Activated T-helper 17 cell treated with anti-CD3 and anti-CD28 coated beads, Interleukin-2, amount 50 U/mL, for 72 hours (primary cell): Measurements from ENCODE around the gene DGUOK. TPM values are rescaled to one million over a fixed set of nuclear protein-coding genes. Genes with fewer than 3 reads are reported as not detected.
A peak's percentile ranks its signal among the peaks of the same experiment; 100 is the strongest.
"Not testable (repeated sequence)": the region's sequence is repeated elsewhere in the genome, so short reads cannot be mapped to it uniquely, and the experiment has no call there.

Source experiments
- ATAC-seq: fragments of 150-1000 bp; cut with Tn5 transposase; replicated peaks from 2 replicates; pipeline ENCODE4 v1.10.0; 2021; ENCODE audit warnings: mild to moderate bottlenecking, moderate library complexity
- H3K27ac Mint-ChIP-seq: one replicate; pipeline ENCODE4 v1.8.0; 2022; ENCODE audit warnings: mixed read lengths
- H3K27me3 Mint-ChIP-seq: one replicate; pipeline ENCODE4 v1.8.0; 2022; ENCODE audit warnings: mixed read lengths
- H3K36me3 Mint-ChIP-seq: one replicate; pipeline ENCODE4 v1.8.0; 2022; ENCODE audit warnings: low read depth, mild to moderate bottlenecking, mixed read lengths
- H3K4me1 Mint-ChIP-seq: one replicate; pipeline ENCODE4 v1.8.0; 2022; ENCODE audit warnings: mixed read lengths
- H3K4me3 Mint-ChIP-seq: one replicate; pipeline ENCODE4 v1.8.0; 2022; ENCODE audit warnings: mild to moderate bottlenecking, mixed read lengths
- H3K9me3 Mint-ChIP-seq: one replicate; pipeline ENCODE4 v1.8.0; 2022; ENCODE audit warnings: mixed read lengths
- total RNA-seq, 2 donors: library from RNA; stranded (reverse); gene quantifications; one replicate each; pipeline ENCODE4 v1.2.3, GENCODE V29; 2022

The DGUOK gene
- 10 to 100 TPM; 66.7 to 87.8 TPM for total RNA-seq

- Mint-ChIP-seq H3K4me3 (peak within 1 kb of the TSS; percentile 87), H3K27ac (peak within 1 kb of the TSS; percentile 94), H3K27me3 (no peaks in the 10 kb centered on the region), H3K4me1 (peaks cover 34% of the 10 kb centered on the region), H3K9me3 (no peaks in the 10 kb centered on the region), H3K36me3 (peaks cover 35% of the 10 kb centered on the region)
- peak; percentile 99 for ATAC-seq
Observed at GRCh38 chr2:73926493-73927327, at the start of gene DGUOK. TSS of gene DGUOK (plus strand) at chr2:73926880. CDS start at chr2:73926911, 31 bp downstream.

GRCh38 chr2:73877071-73877802, 49.4 kb upstream of the DGUOK start:
- ATAC-seq, result no peak
- H3K27me3 Mint-ChIP-seq, result peaks cover 4% of the 10 kb centered on the region
- H3K36me3 Mint-ChIP-seq, result no peaks in the 10 kb centered on the region

GRCh38 chr2:73877984-73878383, 48.7 kb upstream of the DGUOK start:
- H3K9me3 Mint-ChIP-seq, H3K4me1 Mint-ChIP-seq, H3K4me3 Mint-ChIP-seq, H3K27ac Mint-ChIP-seq, H3K36me3 Mint-ChIP-seq, H3K27me3 Mint-ChIP-seq, ATAC-seq: not testable (repeated sequence)

More at GRCh38 chr2:73877071-73877802, 49.4 kb upstream of the DGUOK start:
- no peak overlapping the region for H3K27ac Mint-ChIP-seq
- H3K9me3 Mint-ChIP-seq, result no peaks in the 10 kb centered on the region
- peaks cover 7% of the 10 kb centered on the region for H3K4me1 Mint-ChIP-seq
- H3K4me3 Mint-ChIP-seq, result no peak overlapping the region

GRCh38 chr2:73885406-73885805, 41.3 kb upstream of the DGUOK start:
- H3K27ac Mint-ChIP-seq, result no peak overlapping the region
- H3K4me3 Mint-ChIP-seq, result no peak overlapping the region
- ATAC-seq, result no peak
- peaks cover 18% of the 10 kb centered on the region for H3K4me1 Mint-ChIP-seq
- H3K9me3 Mint-ChIP-seq, result no peaks in the 10 kb centered on the region
- H3K27me3 Mint-ChIP-seq, result peaks cover 5% of the 10 kb centered on the region
- peaks cover 5% of the 10 kb centered on the region for H3K36me3 Mint-ChIP-seq

- Mint-ChIP-seq H3K4me3 (peak overlapping the region; percentile 52), H3K27ac (peak overlapping the region; percentile 81), H3K36me3 (peaks cover 5% of the 10 kb centered on the region), H3K9me3 (no peaks in the 10 kb centered on the region), H3K4me1 (peaks cover 18% of the 10 kb centered on the region), H3K27me3 (peaks cover 5% of the 10 kb centered on the region)
- peak; percentile 96 for ATAC-seq
Observed at GRCh38 chr2:73886357-73886756, 40.3 kb upstream of the DGUOK start.

- not testable (repeated sequence) for H3K36me3 Mint-ChIP-seq
Observed at GRCh38 chr2:73887596-73888353, 38.9 kb upstream of the DGUOK start.

GRCh38 chr2:73888388-73888787, 38.3 kb upstream of the DGUOK start:
- no peak for ATAC-seq
- Mint-ChIP-seq H3K9me3 (no peaks in the 10 kb centered on the region), H3K27ac (peak overlapping the region; percentile 22)

More at GRCh38 chr2:73887596-73888353, 38.9 kb upstream of the DGUOK start:
- not testable (repeated sequence) for H3K9me3 Mint-ChIP-seq, H3K27me3 Mint-ChIP-seq, H3K4me3 Mint-ChIP-seq
- Mint-ChIP-seq H3K27ac (peak overlapping the region; percentile 81), H3K4me1 (peaks cover 18% of the 10 kb centered on the region)
- ATAC-seq, result peak; percentile 50

GRCh38 chr2:73889206-73889605, 37.5 kb upstream of the DGUOK start:
- Mint-ChIP-seq H3K4me1 (peaks cover 19% of the 10 kb centered on the region), H3K27me3 (no peaks in the 10 kb centered on the region), H3K36me3 (peaks cover 5% of the 10 kb centered on the region), H3K4me3 (no peak overlapping the region), H3K9me3 (no peaks in the 10 kb centered on the region), H3K27ac (no peak overlapping the region)
- ATAC-seq, result no peak

More at GRCh38 chr2:73888388-73888787, 38.3 kb upstream of the DGUOK start:
- peaks cover 18% of the 10 kb centered on the region for H3K4me1 Mint-ChIP-seq
- H3K27me3 Mint-ChIP-seq, result peaks cover 3% of the 10 kb centered on the region
- no peak overlapping the region for H3K4me3 Mint-ChIP-seq
- H3K36me3 Mint-ChIP-seq, result peaks cover 5% of the 10 kb centered on the region

- peaks cover 5% of the 10 kb centered on the region for H3K36me3 Mint-ChIP-seq
- no peak overlapping the region for H3K27ac Mint-ChIP-seq
- no peak for ATAC-seq
- peaks cover 32% of the 10 kb centered on the region for H3K4me1 Mint-ChIP-seq
- H3K9me3 Mint-ChIP-seq, result no peaks in the 10 kb centered on the region
- no peak overlapping the region for H3K4me3 Mint-ChIP-seq
- no peaks in the 10 kb centered on the region for H3K27me3 Mint-ChIP-seq
Observed at GRCh38 chr2:73890301-73891092, 36.2 kb upstream of the DGUOK start.

- H3K4me1 Mint-ChIP-seq, result peaks cover 31% of the 10 kb centered on the region
- H3K27ac Mint-ChIP-seq, result peak overlapping the region; percentile 47
- no peaks in the 10 kb centered on the region for H3K9me3 Mint-ChIP-seq
- no peak overlapping the region for H3K4me3 Mint-ChIP-seq
- ATAC-seq, result no peak
- H3K36me3 Mint-ChIP-seq, result peaks cover 3% of the 10 kb centered on the region
- no peaks in the 10 kb centered on the region for H3K27me3 Mint-ChIP-seq
Observed at GRCh38 chr2:73891276-73891901, 35.3 kb upstream of the DGUOK start.

GRCh38 chr2:73892631-73893329, 33.9 kb upstream of the DGUOK start, which contains the start of gene ACTG2:
TSS of gene ACTG2 (plus strand) at chr2:73893008. CDS start at chr2:73901312, 8,304 bp downstream.
- Mint-ChIP-seq H3K9me3 (no peaks in the 10 kb centered on the region), H3K36me3 (no peaks in the 10 kb centered on the region), H3K27ac (peak within 1 kb of the TSS; percentile 47), H3K4me1 (peaks cover 21% of the 10 kb centered on the region), H3K27me3 (no peaks in the 10 kb centered on the region), H3K4me3 (no peak within 1 kb of the TSS)
- no peak for ATAC-seq

- H3K27me3 Mint-ChIP-seq, result no peaks in the 10 kb centered on the region
- peaks cover 21% of the 10 kb centered on the region for H3K4me1 Mint-ChIP-seq
- ATAC-seq, result no peak
- H3K9me3 Mint-ChIP-seq, result no peaks in the 10 kb centered on the region
- no peak overlapping the region for H3K4me3 Mint-ChIP-seq
- H3K27ac Mint-ChIP-seq, result peak overlapping the region; percentile 43
- no peaks in the 10 kb centered on the region for H3K36me3 Mint-ChIP-seq
Observed at GRCh38 chr2:73893764-73894474, 32.8 kb upstream of the DGUOK start.
